ENCODE results near the gene HMSD.

The HMSD gene

GRCh38 chr18:63994783-63995399 lies 45.8 kb downstream of the HMSD start:
- DNase-seq (ENCODE audit: low spot score) = peak; percentile 58

- DNase-seq (ENCODE audit: low spot score) = no peak
Measured at GRCh38 chr18:63997041-63997440, 47.9 kb downstream of the HMSD start.

GRCh38 chr18:63997606-63998005 lies 48.5 kb downstream of the HMSD start:
- no peak for DNase-seq (ENCODE audit: low spot score)

GRCh38 chr18:63999871-64000270 lies 50.8 kb downstream of the HMSD start:
- DNase-seq (ENCODE audit: low spot score) = no peak

- DNase-seq (ENCODE audit: low spot score) = no peak
Measured at GRCh38 chr18:64002581-64002980, 53.5 kb downstream of the HMSD start.

GRCh38 chr18:64009305-64009704 lies 60.2 kb downstream of the HMSD start:
- DNase-seq (ENCODE audit: low spot score) = no peak
